ENCODE results near the gene RAB6A.

GRCh38 chr11:73783483-73784020 is 22.7 kb upstream of the RAB6A start:
- no peak for TF ChIP-seq EZH2 (optimal IDR thresholded peaks at IDR 0.05; ENCODE audit: low read depth, low read length)
- no peak for TF ChIP-seq CTCF (IDR thresholded peaks at IDR 0.05; ENCODE audit: low read length)
- TF ChIP-seq EZH2phosphoT487 (IDR thresholded peaks at IDR 0.05; ENCODE audit: low read length), result no peak

All from MM.1S (cell line).